Neural progenitor cell (in vitro differentiated cells): ENCODE data around the gene EFNA5. TPM values are rescaled to one million over a fixed set of nuclear protein-coding genes. Genes with fewer than 3 reads are reported as not detected.

Experiments used
- DNase-seq: peaks from one replicate; pipeline ENCODE4 v3.0.0-alpha.2; 2016; ENCODE audit warnings: low spot score
- H2AFZ ChIP-seq: fragments of 200-600 bp; sonication (generic); replicated peaks from 2 replicates; pipeline ENCODE4 v1.6.1; 2016; ENCODE audit warnings: antibody characterized with exemption
- H3F3A ChIP-seq: fragments of 200-600 bp; sonication (generic); 2 replicates; pipeline ENCODE4 v1.6.1; 2016; ENCODE audit warnings: antibody characterized with exemption, low read depth
- H3K27ac ChIP-seq: fragments of 200-600 bp; sonication (generic); 2 replicates; pipeline ENCODE4 v1.5.1; 2016; ENCODE audit warnings: mild to moderate bottlenecking
- H3K27me3 ChIP-seq: fragments of 200-600 bp; sonication (generic); 2 replicates; pipeline ENCODE4 v1.6.1; 2016; ENCODE audit warnings: mild to moderate bottlenecking, moderate library complexity
- H3K36me3 ChIP-seq: fragments of 200-600 bp; sonication (generic); 2 replicates; pipeline ENCODE4 v1.5.1; 2016
- H3K4me1 ChIP-seq: fragments of 200-600 bp; sonication (generic); 2 replicates; pipeline ENCODE4 v1.6.1; 2016; ENCODE audit warnings: mixed run types
- H3K4me2 ChIP-seq: fragments of 200-600 bp; sonication (generic); 2 replicates; pipeline ENCODE4 v1.6.1; 2016
- H3K4me3 ChIP-seq: fragments of 200-600 bp; sonication (generic); 2 replicates; pipeline ENCODE4 v1.5.1; 2016
- H3K79me2 ChIP-seq: fragments of 200-600 bp; sonication (generic); 2 replicates; pipeline ENCODE4 v1.6.1; 2016; ENCODE audit warnings: low read depth
- H3K9ac ChIP-seq: fragments of 200-600 bp; sonication (generic); 2 replicates; pipeline ENCODE4 v1.6.1; 2016
- H3K9me3 ChIP-seq: fragments of 200-600 bp; sonication (generic); 2 replicates; pipeline ENCODE4 v1.5.1; 2016; ENCODE audit warnings: low read depth
- H4K20me1 ChIP-seq: fragments of 200-600 bp; sonication (generic); 2 replicates; pipeline ENCODE4 v1.6.1; 2016; ENCODE audit warnings: low read depth
- H3K27ac Mint-ChIP-seq: 3 replicates; pipeline ENCODE4 v1.8.0; 2021; ENCODE audit warnings: mixed read lengths
- H3K27me3 Mint-ChIP-seq: 2 replicates; pipeline ENCODE4 v1.8.0; 2022; ENCODE audit warnings: low read depth, mild to moderate bottlenecking, inconsistent platforms, moderate library complexity, mixed read lengths; ENCODE audit not compliant: insufficient read depth
- H3K36me3 Mint-ChIP-seq: 3 replicates; pipeline ENCODE4 v1.8.0; 2021; ENCODE audit warnings: mixed read lengths
- H3K4me1 Mint-ChIP-seq: 3 replicates; pipeline ENCODE4 v1.8.0; 2021; ENCODE audit warnings: mixed read lengths
- H3K4me3 Mint-ChIP-seq: 3 replicates; pipeline ENCODE4 v1.8.0; 2021; ENCODE audit warnings: mild to moderate bottlenecking, moderate library complexity, mixed read lengths
- H3K9me3 Mint-ChIP-seq: 3 replicates; pipeline ENCODE4 v1.8.0; 2020; ENCODE audit warnings: mixed read lengths
- EZH2 ChIP-seq: fragments of 200-600 bp; sonication (generic); IDR thresholded peaks from 2 replicates; pipeline ENCODE4 v1.6.1; 2017; ENCODE audit warnings: antibody characterized with exemption, mild to moderate bottlenecking, moderate library complexity
- EZH2phosphoT487 ChIP-seq: fragments of 200-600 bp; sonication (generic); IDR thresholded peaks from 2 replicates; pipeline ENCODE4 v1.6.1; 2017; ENCODE audit warnings: antibody characterized with exemption
- total RNA-seq: library from RNA; depleted of rRNA; stranded (reverse); fragments of >200 nt; gene quantifications from 2 replicates; pipeline ENCODE4 v1.2.3, GENCODE V29; 2015; ENCODE audit warnings: low replicate concordance
- TF ChIP-seq, protein P1 (sequence below): fragments of 200-600 bp; sonication (generic); IDR thresholded peaks from 2 replicates; pipeline ENCODE4 v1.5.1; 2017; ENCODE audit warnings: antibody characterized with exemption, mild to moderate bottlenecking

EFNA5 gene
- total RNA-seq, 1 donor from 2014 or later = 105 TPM

DNA sequence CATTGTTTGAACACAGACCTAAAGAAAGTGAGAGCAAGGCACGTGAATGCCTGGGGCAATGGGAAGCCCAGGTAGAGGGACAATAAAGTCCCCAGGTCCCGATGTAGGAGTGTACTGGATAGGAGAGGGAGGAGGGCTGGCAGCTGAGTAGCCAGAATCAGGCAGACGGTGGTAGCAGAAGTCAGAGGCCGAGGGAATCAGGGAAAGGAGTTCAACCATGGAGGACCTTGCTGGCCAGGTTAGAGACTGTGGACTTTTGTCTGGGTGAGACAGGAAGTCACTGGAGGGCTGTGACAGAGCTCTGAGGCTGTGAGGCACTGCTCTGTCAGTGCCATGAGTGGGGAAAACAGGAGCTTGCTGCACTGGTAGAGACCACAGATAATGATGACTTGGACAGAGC is 248.2 kb downstream of the EFNA5 start:
- H3K4me2 ChIP-seq = no peak overlapping the region
- H3K4me3 ChIP-seq = no peak overlapping the region
- H3K4me3 Mint-ChIP-seq = no peak overlapping the region
- peaks cover 99% of the 10 kb centered on the region for H4K20me1 ChIP-seq
- H3K27me3 ChIP-seq = no peaks in the 10 kb centered on the region
- no peak overlapping the region for H3K27ac Mint-ChIP-seq
- H3K79me2 ChIP-seq = peaks cover 95% of the 10 kb centered on the region
- H3K36me3 Mint-ChIP-seq = peaks cover 29% of the 10 kb centered on the region
- H3K4me1 ChIP-seq = no peaks in the 10 kb centered on the region
- no peak for TF ChIP-seq EZH2phosphoT487
- TF ChIP-seq, protein P1, sequence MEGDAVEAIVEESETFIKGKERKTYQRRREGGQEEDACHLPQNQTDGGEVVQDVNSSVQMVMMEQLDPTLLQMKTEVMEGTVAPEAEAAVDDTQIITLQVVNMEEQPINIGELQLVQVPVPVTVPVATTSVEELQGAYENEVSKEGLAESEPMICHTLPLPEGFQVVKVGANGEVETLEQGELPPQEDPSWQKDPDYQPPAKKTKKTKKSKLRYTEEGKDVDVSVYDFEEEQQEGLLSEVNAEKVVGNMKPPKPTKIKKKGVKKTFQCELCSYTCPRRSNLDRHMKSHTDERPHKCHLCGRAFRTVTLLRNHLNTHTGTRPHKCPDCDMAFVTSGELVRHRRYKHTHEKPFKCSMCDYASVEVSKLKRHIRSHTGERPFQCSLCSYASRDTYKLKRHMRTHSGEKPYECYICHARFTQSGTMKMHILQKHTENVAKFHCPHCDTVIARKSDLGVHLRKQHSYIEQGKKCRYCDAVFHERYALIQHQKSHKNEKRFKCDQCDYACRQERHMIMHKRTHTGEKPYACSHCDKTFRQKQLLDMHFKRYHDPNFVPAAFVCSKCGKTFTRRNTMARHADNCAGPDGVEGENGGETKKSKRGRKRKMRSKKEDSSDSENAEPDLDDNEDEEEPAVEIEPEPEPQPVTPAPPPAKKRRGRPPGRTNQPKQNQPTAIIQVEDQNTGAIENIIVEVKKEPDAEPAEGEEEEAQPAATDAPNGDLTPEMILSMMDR = no peak
- no peak for TF ChIP-seq EZH2
- H3K27ac ChIP-seq = no peak overlapping the region
- no peak overlapping the region for H2AFZ ChIP-seq
- no peaks in the 10 kb centered on the region for H3K27me3 Mint-ChIP-seq
- H3K9me3 Mint-ChIP-seq = no peaks in the 10 kb centered on the region
- peaks cover 16% of the 10 kb centered on the region for H3K4me1 Mint-ChIP-seq
- no peaks in the 10 kb centered on the region for H3K9me3 ChIP-seq
- no peak for DNase-seq
- no peak overlapping the region for H3K9ac ChIP-seq
- H3F3A ChIP-seq = peaks cover 17% of the 10 kb centered on the region
- peaks cover 37% of the 10 kb centered on the region for H3K36me3 ChIP-seq

DNA sequence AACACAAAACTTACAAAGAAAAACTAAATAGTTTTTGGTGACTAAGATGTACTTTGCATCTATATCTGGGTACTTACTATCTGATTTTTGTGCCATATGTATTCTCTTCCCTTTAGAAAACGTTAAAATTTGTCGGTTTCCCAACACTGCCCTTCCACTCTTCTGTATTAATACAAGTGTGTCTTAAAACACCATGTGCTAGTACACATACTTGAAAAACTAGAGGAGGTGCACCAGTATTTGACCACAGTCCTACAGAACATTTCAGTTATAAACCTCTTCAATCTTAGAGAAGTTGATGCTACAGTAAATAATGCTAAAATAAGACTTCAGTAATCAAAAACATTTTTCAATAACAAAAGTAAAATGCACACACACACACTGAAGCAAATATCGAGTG is 251.2 kb downstream of the EFNA5 start:
- Histone ChIP-seq H4K20me1 (peaks cover 99% of the 10 kb centered on the region), H3K27ac (no peak overlapping the region), H3K79me2 (peaks cover 95% of the 10 kb centered on the region), H3F3A (peaks cover 7% of the 10 kb centered on the region), H3K4me1 (no peaks in the 10 kb centered on the region), H2AFZ (no peak overlapping the region), H3K9me3 (no peaks in the 10 kb centered on the region), H3K27me3 (no peaks in the 10 kb centered on the region), H3K4me2 (no peak overlapping the region), H3K9ac (no peak overlapping the region), H3K36me3 (peaks cover 16% of the 10 kb centered on the region), H3K4me3 (no peak overlapping the region)
- no peak for TF ChIP-seq EZH2phosphoT487
- TF ChIP-seq EZH2 = no peak
- TF ChIP-seq, protein P1 = no peak
- Mint-ChIP-seq H3K27me3 (no peaks in the 10 kb centered on the region), H3K27ac (no peak overlapping the region), H3K36me3 (peaks cover 16% of the 10 kb centered on the region), H3K4me1 (peaks cover 15% of the 10 kb centered on the region), H3K4me3 (no peak overlapping the region), H3K9me3 (no peaks in the 10 kb centered on the region)
- no peak for DNase-seq

DNA sequence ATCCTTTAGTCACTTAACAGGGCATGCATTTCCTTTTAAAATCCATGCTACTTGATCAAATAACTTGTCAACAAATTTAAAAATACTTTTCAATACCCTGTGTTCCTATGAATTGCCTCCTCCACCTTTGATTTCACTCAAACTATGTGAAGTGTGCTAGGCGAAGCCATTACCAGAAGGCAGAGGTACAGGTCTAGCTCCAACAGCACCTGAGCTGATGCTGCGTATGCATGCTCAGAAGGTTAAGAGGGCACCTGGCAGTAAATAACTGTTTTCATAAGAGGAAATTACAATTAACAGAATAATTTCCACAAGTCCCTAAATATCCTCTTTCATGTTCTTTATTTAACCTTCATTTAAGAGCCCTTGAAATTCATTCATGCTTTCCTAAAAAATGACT is 251.8 kb downstream of the EFNA5 start:
- Histone ChIP-seq H3K9me3 (no peaks in the 10 kb centered on the region), H3K27me3 (no peaks in the 10 kb centered on the region), H3K4me1 (no peaks in the 10 kb centered on the region), H3K4me2 (no peak overlapping the region), H3K9ac (no peak overlapping the region), H3K79me2 (peaks cover 97% of the 10 kb centered on the region), H4K20me1 (peaks cover 100% of the 10 kb centered on the region), H3K4me3 (no peak overlapping the region), H2AFZ (no peak overlapping the region), H3K27ac (no peak overlapping the region), H3K36me3 (peaks cover 16% of the 10 kb centered on the region), H3F3A (peaks cover 5% of the 10 kb centered on the region)
- no peaks in the 10 kb centered on the region for H3K9me3 Mint-ChIP-seq
- H3K27ac Mint-ChIP-seq = no peak overlapping the region
- no peak overlapping the region for H3K4me3 Mint-ChIP-seq
- peaks cover 12% of the 10 kb centered on the region for H3K4me1 Mint-ChIP-seq
- TF ChIP-seq EZH2phosphoT487 = no peak
- TF ChIP-seq, protein P1 = no peak
- TF ChIP-seq EZH2 = no peak
- H3K27me3 Mint-ChIP-seq = no peaks in the 10 kb centered on the region
- peaks cover 20% of the 10 kb centered on the region for H3K36me3 Mint-ChIP-seq
- no peak for DNase-seq
